ENCODE measurements around the gene BRCA1. TPM values are rescaled to one million over a fixed set of nuclear protein-coding genes. Genes with fewer than 3 reads are reported as not detected.
A peak's percentile ranks its signal among the peaks of the same experiment; 100 is the strongest.

Gene BRCA1
- total RNA-seq, 4 donors from 2014 or later, result 6.3 to 20.7 (median 9.8) TPM

DNA sequence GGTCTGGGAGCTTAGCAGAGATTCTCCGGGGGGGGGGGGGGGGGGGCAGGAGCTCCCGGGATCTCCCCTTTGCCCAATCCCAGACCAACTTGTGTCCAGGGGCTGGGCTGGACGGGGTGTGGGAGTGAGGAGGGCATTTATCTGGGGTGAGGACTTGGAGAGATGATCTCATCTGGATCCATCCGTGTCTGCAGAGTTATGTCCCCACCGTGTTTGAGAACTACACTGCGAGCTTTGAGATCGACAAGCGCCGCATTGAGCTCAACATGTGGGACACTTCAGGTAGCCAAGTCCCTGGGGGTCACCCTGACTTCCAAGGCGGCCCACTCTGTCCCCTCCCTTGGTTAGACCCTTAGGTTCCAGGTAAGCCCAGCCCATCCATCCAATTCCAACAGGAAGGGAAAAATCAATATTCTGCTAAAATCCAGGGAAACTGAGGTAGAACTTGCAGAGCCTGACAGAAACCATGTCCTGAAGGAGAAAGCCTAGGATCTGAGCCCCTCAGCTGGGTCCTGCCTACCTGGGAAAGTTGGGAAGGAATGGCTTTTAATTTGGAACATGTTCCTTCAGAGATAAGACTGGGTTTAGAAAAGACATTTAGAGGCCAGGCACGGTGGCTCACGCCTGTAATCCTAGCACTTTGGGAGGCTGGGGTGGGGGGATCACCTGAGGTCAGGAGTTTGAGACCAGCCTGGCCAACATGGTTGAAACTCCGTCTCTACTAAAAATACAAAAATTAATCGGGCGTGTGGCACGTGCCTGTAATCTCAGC is 99.2 kb downstream of the BRCA1 start:
- Histone ChIP-seq H3K36me3 (no peaks in the 10 kb centered on the region), H3K27ac (peak overlapping the region in 3 of 4 donors; percentile 53 to 87 (median 81)), H3K4me3 (no peak overlapping the region), H3K27me3 (no peaks in the 10 kb centered on the region), H3K9me3 (no peaks in the 10 kb centered on the region), H3K4me1 (peaks cover 9 to 32% (median 9%) of the 10 kb centered on the region in 3 donors)
- 66 to 71% methylated on average over 9 to 15 of the region's 16 CpGs for WGBS, 2 donors
- no peak for DNase-seq
- intact Hi-C loops (cut with DNase I), result loop anchor here (10.0 kb wide), 1 partner anchor 99 kb away; the partner anchor contains the start of gene BRCA1
- no peak for TF ChIP-seq POLR2A (IDR thresholded peaks at IDR 0.05)
- TF ChIP-seq, protein P1, sequence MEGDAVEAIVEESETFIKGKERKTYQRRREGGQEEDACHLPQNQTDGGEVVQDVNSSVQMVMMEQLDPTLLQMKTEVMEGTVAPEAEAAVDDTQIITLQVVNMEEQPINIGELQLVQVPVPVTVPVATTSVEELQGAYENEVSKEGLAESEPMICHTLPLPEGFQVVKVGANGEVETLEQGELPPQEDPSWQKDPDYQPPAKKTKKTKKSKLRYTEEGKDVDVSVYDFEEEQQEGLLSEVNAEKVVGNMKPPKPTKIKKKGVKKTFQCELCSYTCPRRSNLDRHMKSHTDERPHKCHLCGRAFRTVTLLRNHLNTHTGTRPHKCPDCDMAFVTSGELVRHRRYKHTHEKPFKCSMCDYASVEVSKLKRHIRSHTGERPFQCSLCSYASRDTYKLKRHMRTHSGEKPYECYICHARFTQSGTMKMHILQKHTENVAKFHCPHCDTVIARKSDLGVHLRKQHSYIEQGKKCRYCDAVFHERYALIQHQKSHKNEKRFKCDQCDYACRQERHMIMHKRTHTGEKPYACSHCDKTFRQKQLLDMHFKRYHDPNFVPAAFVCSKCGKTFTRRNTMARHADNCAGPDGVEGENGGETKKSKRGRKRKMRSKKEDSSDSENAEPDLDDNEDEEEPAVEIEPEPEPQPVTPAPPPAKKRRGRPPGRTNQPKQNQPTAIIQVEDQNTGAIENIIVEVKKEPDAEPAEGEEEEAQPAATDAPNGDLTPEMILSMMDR (IDR thresholded peaks at IDR 0.05), result no peak

GRCh38 chr17:43025290-43025657 is 99.9 kb downstream of the BRCA1 start:
- Histone ChIP-seq H3K4me1 (peaks cover 11 to 39% (median 14%) of the 10 kb centered on the region in 3 donors), H3K9me3 (no peaks in the 10 kb centered on the region), H3K27ac (peak overlapping the region; percentile 48 to 87 (median 67)), H3K36me3 (no peaks in the 10 kb centered on the region), H3K27me3 (no peaks in the 10 kb centered on the region), H3K4me3 (peak overlapping the region; percentile 35 to 80 (median 60))
- DNase-seq, result no peak
- 10% methylated on average over 18 to 21 of the region's 27 CpGs for WGBS, 2 donors
- intact Hi-C loops (cut with DNase I), result loop anchor here (10.0 kb wide), 1 partner anchor 100 kb away; the partner anchor contains the start of gene BRCA1
- TF ChIP-seq POLR2A (IDR thresholded peaks at IDR 0.05), result no peak
- TF ChIP-seq, protein P1 (IDR thresholded peaks at IDR 0.05), result no peak

DNA sequence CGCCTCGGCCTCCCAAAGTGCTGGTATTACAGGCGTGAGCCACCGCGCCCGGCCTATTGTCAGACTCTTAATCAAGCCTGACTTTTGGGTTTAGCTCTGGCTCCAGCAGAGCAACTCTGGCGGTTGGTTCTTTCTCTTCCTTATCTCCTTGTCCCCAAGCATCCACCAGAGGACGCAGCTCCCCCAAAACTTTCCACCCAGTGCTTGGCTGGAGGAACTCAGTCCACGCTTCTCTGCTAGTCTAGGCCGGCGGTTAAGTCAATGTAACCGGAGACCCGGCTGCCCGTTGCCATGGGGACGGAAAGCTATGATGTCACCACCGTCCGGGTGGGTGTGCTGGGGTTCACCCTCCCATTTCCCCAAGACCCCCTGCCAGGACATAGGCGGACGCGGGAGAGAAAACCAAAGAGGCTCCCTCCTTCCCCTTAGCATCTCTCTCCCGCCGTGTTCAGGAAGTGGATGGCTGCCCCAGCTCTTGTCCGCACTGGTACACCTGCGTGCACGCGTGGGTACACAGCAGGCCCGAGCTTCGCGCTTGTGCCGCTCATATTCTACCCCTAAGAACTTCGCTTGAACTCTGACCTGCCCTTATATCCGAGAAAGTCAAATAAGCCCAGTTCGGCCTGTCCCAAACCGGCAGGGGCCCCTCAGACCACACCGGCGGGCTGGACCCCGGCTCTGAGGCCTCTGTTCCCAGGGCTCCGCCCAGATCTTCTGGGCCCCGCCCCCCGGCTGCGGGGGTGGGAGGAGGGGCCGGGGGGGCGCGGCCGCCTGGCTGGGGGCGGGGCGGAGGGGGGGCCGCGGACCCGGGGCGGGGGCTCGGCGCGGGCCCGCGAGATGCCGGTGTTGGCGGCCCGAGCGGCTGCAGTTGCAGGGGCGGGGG is 100.5 kb downstream of the BRCA1 start, which contains the start of gene RND2:
Gene RND2 (plus strand): TSS at position 825 of the 883 bp plus-strand sequence. CDS start 117 bp downstream, outside the sequence.
- H3K4me3 ChIP-seq, result peak within 1 kb of the TSS; percentile 35 to 80 (median 60)
- TF ChIP-seq, protein P1 (IDR thresholded peaks at IDR 0.05), result peak; percentile 50 to 82 (median 71)
- no peak for TF ChIP-seq POLR2A (IDR thresholded peaks at IDR 0.05)
- H3K36me3 ChIP-seq, result no peaks in the 10 kb centered on the region
- H3K27me3 ChIP-seq, result no peaks in the 10 kb centered on the region
- peak; percentile 44 for DNase-seq
- peak within 1 kb of the TSS; percentile 48 to 87 (median 76) for H3K27ac ChIP-seq
- WGBS, 2 donors, result 0 to 1% methylated on average over 3 to 11 of the region's 61 CpGs
- intact Hi-C loops (cut with DNase I), result loop anchor here (10.0 kb wide), 1 partner anchor 100 kb away; the partner anchor contains the start of gene BRCA1
- H3K4me1 ChIP-seq, result peaks cover 18 to 45% (median 20%) of the 10 kb centered on the region in 3 donors
- no peaks in the 10 kb centered on the region for H3K9me3 ChIP-seq

- intact Hi-C loops (cut with DNase I), result loop anchor here (10.0 kb wide), 1 partner anchor 103 kb away; the partner anchor contains the start of gene BRCA1
- peak within 1 kb of the TSS; percentile 80 to 96 (median 91) for H3K27ac ChIP-seq
- no peaks in the 10 kb centered on the region for H3K9me3 ChIP-seq
- H3K27me3 ChIP-seq, result no peaks in the 10 kb centered on the region
- peak within 1 kb of the TSS; percentile 77 to 97 (median 84) for H3K4me3 ChIP-seq
- H3K36me3 ChIP-seq, result peaks cover 0 to 15% (median 0%) of the 10 kb centered on the region in 3 donors
- no peak for DNase-seq
- TF ChIP-seq, protein P1 (IDR thresholded peaks at IDR 0.05), result peak in 1 of 6 experiments; percentile 3
- peak in 1 of 4 donors; percentile 63 for TF ChIP-seq POLR2A (IDR thresholded peaks at IDR 0.05)
- WGBS, 2 donors, result 0 to 1% methylated on average over 19 to 21 of the region's 80 CpGs
- H3K4me1 ChIP-seq, result peaks cover 20 to 66% (median 35%) of the 10 kb centered on the region in 3 donors
Measured at GRCh38 chr17:43021741-43022512, 103.2 kb downstream of the BRCA1 start, which contains the start of gene VAT1. Gene VAT1 (minus strand): TSS chr17:43022385. CDS start chr17:43022322, 63 bp downstream.

Measured in esophagus squamous epithelium (tissue), 5 donors.